Esophagus squamous epithelium (tissue), 4 donors: ENCODE measurements around the gene LAMB3.

Experiments used
- POLR2A ChIP-seq, 4 donors: fragments of 450-650 bp; IDR thresholded peaks; one replicate each; pipeline ENCODE4 v1.6.1; 2017; ENCODE audit warnings: antibody characterized with exemption in 4 of 4, mild to moderate bottlenecking in 4 of 4, moderate library complexity in 3 of 4
- TF ChIP-seq, protein P1 (sequence below), 6 experiments: fragments of 450-650 bp in 4 of 6; fragments of 200-600 bp in 2 of 6; sonication (generic) in 2 of 6; IDR thresholded peaks; one replicate each; pipeline ENCODE4 v1.5.1; 2016 to 2019; ENCODE audit warnings: antibody characterized with exemption in 6 of 6, mild to moderate bottlenecking in 4 of 6, moderate library complexity in 4 of 6

GRCh38 chr1:209678981-209679539 lies 26.8 kb upstream of the LAMB3 start:
- TF ChIP-seq, protein P1, sequence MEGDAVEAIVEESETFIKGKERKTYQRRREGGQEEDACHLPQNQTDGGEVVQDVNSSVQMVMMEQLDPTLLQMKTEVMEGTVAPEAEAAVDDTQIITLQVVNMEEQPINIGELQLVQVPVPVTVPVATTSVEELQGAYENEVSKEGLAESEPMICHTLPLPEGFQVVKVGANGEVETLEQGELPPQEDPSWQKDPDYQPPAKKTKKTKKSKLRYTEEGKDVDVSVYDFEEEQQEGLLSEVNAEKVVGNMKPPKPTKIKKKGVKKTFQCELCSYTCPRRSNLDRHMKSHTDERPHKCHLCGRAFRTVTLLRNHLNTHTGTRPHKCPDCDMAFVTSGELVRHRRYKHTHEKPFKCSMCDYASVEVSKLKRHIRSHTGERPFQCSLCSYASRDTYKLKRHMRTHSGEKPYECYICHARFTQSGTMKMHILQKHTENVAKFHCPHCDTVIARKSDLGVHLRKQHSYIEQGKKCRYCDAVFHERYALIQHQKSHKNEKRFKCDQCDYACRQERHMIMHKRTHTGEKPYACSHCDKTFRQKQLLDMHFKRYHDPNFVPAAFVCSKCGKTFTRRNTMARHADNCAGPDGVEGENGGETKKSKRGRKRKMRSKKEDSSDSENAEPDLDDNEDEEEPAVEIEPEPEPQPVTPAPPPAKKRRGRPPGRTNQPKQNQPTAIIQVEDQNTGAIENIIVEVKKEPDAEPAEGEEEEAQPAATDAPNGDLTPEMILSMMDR (IDR thresholded peaks at IDR 0.05): no peak
- TF ChIP-seq POLR2A (IDR thresholded peaks at IDR 0.05): no peak
